ENCODE data around the gene ADCY3.

ADCY3 gene

GRCh38 chr2:24872344-24873115, 47.5 kb downstream of the ADCY3 start:
- DNase-seq, result no peak

GRCh38 chr2:24871852-24872333, 48.1 kb downstream of the ADCY3 start:
- no peak for DNase-seq

- DNase-seq, result no peak
Observed at GRCh38 chr2:24870891-24871705, 48.9 kb downstream of the ADCY3 start.

GRCh38 chr2:24870440-24870839, 49.6 kb downstream of the ADCY3 start:
- DNase-seq, result no peak

- DNase-seq, result no peak
Observed at GRCh38 chr2:24866946-24867345, 53.1 kb downstream of the ADCY3 start.

- DNase-seq, result no peak
Observed at GRCh38 chr2:24863641-24864040, 56.4 kb downstream of the ADCY3 start.

GRCh38 chr2:24861500-24861899, 58.5 kb downstream of the ADCY3 start:
- DNase-seq, result no peak

GRCh38 chr2:24860631-24861030, 59.4 kb downstream of the ADCY3 start:
- DNase-seq, result no peak

GRCh38 chr2:24859968-24860600, 60.0 kb downstream of the ADCY3 start:
- no peak for DNase-seq

- no peak for DNase-seq
Observed at GRCh38 chr2:24858996-24859395, 61.0 kb downstream of the ADCY3 start.

- DNase-seq, result no peak
Observed at GRCh38 chr2:24857746-24858145, 62.3 kb downstream of the ADCY3 start.

GRCh38 chr2:24856791-24857211, 63.2 kb downstream of the ADCY3 start:
- DNase-seq, result no peak

GRCh38 chr2:24855726-24856125, 64.3 kb downstream of the ADCY3 start:
- DNase-seq, result no peak

GRCh38 chr2:24855022-24855622, 64.9 kb downstream of the ADCY3 start:
- DNase-seq, result no peak

- DNase-seq, result no peak
Observed at GRCh38 chr2:24853996-24854395, 66.0 kb downstream of the ADCY3 start.

GRCh38 chr2:24853046-24853445, 67.0 kb downstream of the ADCY3 start:
- DNase-seq, result no peak

- no peak for DNase-seq
Observed at GRCh38 chr2:24852431-24853020, 67.5 kb downstream of the ADCY3 start.

GRCh38 chr2:24852026-24852425, 68.0 kb downstream of the ADCY3 start:
- no peak for DNase-seq

GRCh38 chr2:24850944-24851343, 69.1 kb downstream of the ADCY3 start:
- no peak for DNase-seq

GRCh38 chr2:24845691-24846090, 74.3 kb downstream of the ADCY3 start:
- DNase-seq, result no peak

GRCh38 chr2:24844023-24844685, 75.9 kb downstream of the ADCY3 start:
- DNase-seq, result no peak

- no peak for DNase-seq
Observed at GRCh38 chr2:24843330-24843860, 76.6 kb downstream of the ADCY3 start.
